ENCODE data around the gene ACHE. TPM values are rescaled to one million over a fixed set of nuclear protein-coding genes. Genes with fewer than 3 reads are reported as not detected.

ACHE gene
- polyA plus RNA-seq, 1 of the 3 experiments (the other 2 are of a cell fraction), result 1.8 TPM

DNA sequence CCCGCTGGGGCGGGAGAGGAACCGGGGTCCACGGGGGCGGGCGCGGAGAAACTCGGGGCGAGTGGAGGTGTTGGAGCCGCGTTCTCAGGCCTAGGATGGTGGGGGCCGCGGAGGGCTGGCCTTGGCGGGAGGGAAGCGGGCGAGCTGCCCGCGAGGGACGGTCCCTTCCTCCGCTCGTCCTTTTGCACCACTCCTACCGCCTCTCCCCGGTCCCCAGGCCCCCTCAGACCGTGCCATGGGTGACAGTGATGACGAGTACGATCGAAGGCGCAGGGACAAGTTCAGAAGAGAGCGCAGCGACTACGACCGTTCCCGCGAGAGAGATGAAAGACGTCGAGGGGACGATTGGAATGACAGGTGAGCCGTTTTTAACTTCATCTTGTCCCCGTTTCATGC, 20.3 kb downstream of the ACHE start:
- Histone ChIP-seq H3K4me2 (peak overlapping the region; percentile 90), H4K20me1 (ENCODE audit: insufficient read depth) (peaks cover 47% of the 10 kb centered on the region), H3K9me2 (no peaks in the 10 kb centered on the region), H3K36me3 (replicated peaks in 1 of 2; ENCODE audit: control insufficient read depth in 1 of 2, insufficient read depth in 2 of 2, low read length in 1 of 2) (peaks cover 16 to 40% of the 10 kb centered on the region in 2 experiments), H3K9ac (peak overlapping the region; percentile 89), H3K4me1 (ENCODE audit: control insufficient read depth in 1 of 2, insufficient read depth in 2 of 2, low read depth in 1 of 2, low read length in 1 of 2) (peaks cover 13 to 23% of the 10 kb centered on the region in 2 experiments; a peak in 3 of 4 replicates), H3K9me3 (no peaks in the 10 kb centered on the region), H3K27me3 (ENCODE audit: insufficient read depth) (no peaks in the 10 kb centered on the region), H3K79me2 (ENCODE audit: insufficient read depth) (peaks cover 54% of the 10 kb centered on the region), H3F3A (replicated peaks; ENCODE audit: insufficient read depth) (peaks cover 21% of the 10 kb centered on the region), H2AFZ (ENCODE audit: low read depth) (peak overlapping the region; percentile 92), H3K4me3 (ENCODE audit: low read depth in 2 of 2, low read length in 1 of 2) (peak overlapping the region; percentile 65 to 93), H3K27ac (ENCODE audit: low read depth in 2 of 2, low read length in 1 of 2) (peak overlapping the region; percentile 88 to 92)
- TF ChIP-seq EP300 (IDR thresholded peaks at IDR 0.05; ENCODE audit: borderline replicate concordance in 1 of 2, low read depth in 1 of 2, low read length in 1 of 2), result no peak
- TF ChIP-seq CHD2 (IDR thresholded peaks at IDR 0.05; ENCODE audit: low read length, partially characterized antibody), result peak; percentile 45
- peak; percentile 81 for DNase-seq
- ChIA-PET CTCF (interaction anchor here (0.7 to 5.5 kb wide), 9 partner anchors 12 to 307 kb away, joined by 3 to 37 read pairs (median 5); partner anchors contain the start of genes ACHE, SLC12A9 and UFSP1), POLR2A (interaction anchor here (0.5 to 5.8 kb wide), 20 partner anchors 10 to 343 kb away, joined by 3 to 126 read pairs (median 4); partner anchors contain the start of genes ACTL6B, AGFG2, POP7 and SLC12A9)
- 1% methylated on average over 30 of the region's 39 CpGs for WGBS (ENCODE audit: low lambda C conversion rate)

DNA sequence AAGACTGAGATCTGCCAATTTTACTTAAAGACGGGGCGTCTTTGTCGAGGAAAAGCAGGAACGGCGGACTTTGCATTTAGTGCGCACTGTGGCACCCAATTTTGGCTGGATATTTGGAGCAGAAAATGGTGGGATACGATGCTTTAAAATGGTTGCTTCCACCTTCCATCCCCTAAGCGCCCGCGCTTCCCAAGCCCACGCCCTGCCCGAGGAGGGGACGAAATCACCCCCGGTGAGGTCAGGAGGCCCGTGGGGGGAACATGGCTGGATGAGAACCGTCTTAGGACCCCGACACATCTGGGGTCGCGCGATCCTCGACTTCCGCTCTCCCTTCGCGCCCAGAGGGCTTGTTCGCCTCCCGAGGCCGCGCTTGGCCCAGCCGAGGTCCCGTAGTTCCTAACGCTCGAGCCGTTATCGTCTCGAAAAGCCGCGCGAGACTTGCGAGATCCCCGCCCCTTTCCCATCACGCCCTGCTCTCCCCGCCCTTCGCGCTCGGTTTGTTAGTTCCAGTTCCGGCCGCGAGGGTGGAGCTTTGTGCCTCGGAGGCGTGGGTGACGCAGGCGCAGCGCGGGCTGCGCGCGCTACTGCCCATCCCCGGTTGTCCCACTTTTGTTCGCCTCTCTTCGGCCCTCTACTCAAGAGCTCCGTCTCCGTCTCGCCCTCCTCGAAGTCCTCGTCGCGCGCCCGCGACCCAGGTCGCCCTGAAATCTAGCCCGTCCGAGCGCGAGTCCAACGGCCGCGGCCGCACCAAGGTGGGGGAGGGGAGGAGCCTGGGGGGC, 20.9 kb downstream of the ACHE start, which contains the start of gene SRRT:
SRRT (plus strand) TSS at position 527 of the 779 bp plus-strand sequence. CDS start 488 bp downstream, outside the sequence.
- Histone ChIP-seq H3K4me3 (ENCODE audit: low read depth in 2 of 2, low read length in 1 of 2) (peak within 1 kb of the TSS; percentile 65 to 93), H3K27me3 (ENCODE audit: insufficient read depth) (no peaks in the 10 kb centered on the region), H3K79me2 (ENCODE audit: insufficient read depth) (peaks cover 48% of the 10 kb centered on the region), H3K4me2 (peak within 1 kb of the TSS; percentile 90), H3K27ac (ENCODE audit: low read depth in 2 of 2, low read length in 1 of 2) (peak within 1 kb of the TSS; percentile 92 to 95), H3K9me3 (no peaks in the 10 kb centered on the region), H3K36me3 (replicated peaks in 1 of 2; ENCODE audit: control insufficient read depth in 1 of 2, insufficient read depth in 2 of 2, low read length in 1 of 2) (peaks cover 15 to 40% of the 10 kb centered on the region in 2 experiments), H3F3A (replicated peaks; ENCODE audit: insufficient read depth) (peaks cover 21% of the 10 kb centered on the region), H3K9me2 (no peaks in the 10 kb centered on the region), H4K20me1 (ENCODE audit: insufficient read depth) (peaks cover 41% of the 10 kb centered on the region), H3K9ac (peak within 1 kb of the TSS; percentile 89), H2AFZ (ENCODE audit: low read depth) (peak within 1 kb of the TSS; percentile 92), H3K4me1 (ENCODE audit: control insufficient read depth in 1 of 2, insufficient read depth in 2 of 2, low read depth in 1 of 2, low read length in 1 of 2) (peaks cover 13 to 23% of the 10 kb centered on the region in 2 experiments; a peak in 3 of 4 replicates)
- ChIA-PET CTCF (interaction anchor here (0.7 to 5.5 kb wide), 11 partner anchors 11 to 308 kb away, joined by 3 to 37 read pairs (median 5); partner anchors contain the start of genes ACHE, SLC12A9 and UFSP1), POLR2A (interaction anchor here (0.6 to 5.8 kb wide), 19 partner anchors 9 to 343 kb away, joined by 3 to 126 read pairs (median 4); partner anchors contain the start of genes ACTL6B, AGFG2, POP7 and SLC12A9)
- DNase-seq, result peak; percentile 100
- WGBS (ENCODE audit: low lambda C conversion rate), result under 1% methylated on average over 68 of the region's 79 CpGs
- peak; percentile 68; the same call in 1 of the 2 replicates for TF ChIP-seq TEAD4 (IDR thresholded peaks at IDR 0.05; ENCODE audit: borderline replicate concordance, insufficient read depth)
- TF ChIP-seq, protein P1, sequence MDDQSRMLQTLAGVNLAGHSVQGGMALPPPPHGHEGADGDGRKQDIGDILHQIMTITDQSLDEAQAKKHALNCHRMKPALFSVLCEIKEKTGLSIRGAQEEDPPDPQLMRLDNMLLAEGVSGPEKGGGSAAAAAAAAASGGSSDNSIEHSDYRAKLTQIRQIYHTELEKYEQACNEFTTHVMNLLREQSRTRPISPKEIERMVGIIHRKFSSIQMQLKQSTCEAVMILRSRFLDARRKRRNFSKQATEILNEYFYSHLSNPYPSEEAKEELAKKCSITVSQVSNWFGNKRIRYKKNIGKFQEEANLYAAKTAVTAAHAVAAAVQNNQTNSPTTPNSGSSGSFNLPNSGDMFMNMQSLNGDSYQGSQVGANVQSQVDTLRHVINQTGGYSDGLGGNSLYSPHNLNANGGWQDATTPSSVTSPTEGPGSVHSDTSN (IDR thresholded peaks at IDR 0.05), result peak; percentile 29
- TF ChIP-seq TAF1 (IDR thresholded peaks at IDR 0.05; ENCODE audit: borderline replicate concordance, low read depth, low read length), result peak; percentile 85
- TF ChIP-seq, protein P2, sequence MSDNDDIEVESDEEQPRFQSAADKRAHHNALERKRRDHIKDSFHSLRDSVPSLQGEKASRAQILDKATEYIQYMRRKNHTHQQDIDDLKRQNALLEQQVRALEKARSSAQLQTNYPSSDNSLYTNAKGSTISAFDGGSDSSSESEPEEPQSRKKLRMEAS (IDR thresholded peaks at IDR 0.05; ENCODE audit: low read depth), result peak; percentile 95
- peak; percentile 90 for TF ChIP-seq ELF1 (IDR thresholded peaks at IDR 0.05)
- TF ChIP-seq, protein P3, sequence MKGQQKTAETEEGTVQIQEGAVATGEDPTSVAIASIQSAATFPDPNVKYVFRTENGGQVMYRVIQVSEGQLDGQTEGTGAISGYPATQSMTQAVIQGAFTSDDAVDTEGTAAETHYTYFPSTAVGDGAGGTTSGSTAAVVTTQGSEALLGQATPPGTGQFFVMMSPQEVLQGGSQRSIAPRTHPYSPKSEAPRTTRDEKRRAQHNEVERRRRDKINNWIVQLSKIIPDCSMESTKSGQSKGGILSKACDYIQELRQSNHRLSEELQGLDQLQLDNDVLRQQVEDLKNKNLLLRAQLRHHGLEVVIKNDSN (IDR thresholded peaks at IDR 0.05; ENCODE audit: borderline replicate concordance, low read depth), result no peak
- TF ChIP-seq POLR2AphosphoS5 (IDR thresholded peaks at IDR 0.05; ENCODE audit: low read depth, low read length), result peak; percentile 95
- TF ChIP-seq, protein P4, sequence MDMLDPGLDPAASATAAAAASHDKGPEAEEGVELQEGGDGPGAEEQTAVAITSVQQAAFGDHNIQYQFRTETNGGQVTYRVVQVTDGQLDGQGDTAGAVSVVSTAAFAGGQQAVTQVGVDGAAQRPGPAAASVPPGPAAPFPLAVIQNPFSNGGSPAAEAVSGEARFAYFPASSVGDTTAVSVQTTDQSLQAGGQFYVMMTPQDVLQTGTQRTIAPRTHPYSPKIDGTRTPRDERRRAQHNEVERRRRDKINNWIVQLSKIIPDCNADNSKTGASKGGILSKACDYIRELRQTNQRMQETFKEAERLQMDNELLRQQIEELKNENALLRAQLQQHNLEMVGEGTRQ (IDR thresholded peaks at IDR 0.05; ENCODE audit: borderline replicate concordance, low read depth, low read length), result no peak
- TF ChIP-seq RAD21 (IDR thresholded peaks at IDR 0.05; ENCODE audit: low read length), result no peak
- TF ChIP-seq RFX5 (IDR thresholded peaks at IDR 0.05; ENCODE audit: low read length), result no peak
- TF ChIP-seq RXRA (IDR thresholded peaks at IDR 0.05; ENCODE audit: borderline replicate concordance, low read depth), result no peak
- TF ChIP-seq TCF12 (IDR thresholded peaks at IDR 0.05), result no peak; the same call in 1 of the 2 replicates
- no peak; the same call in none of the 2 replicates for TF ChIP-seq MXI1 (IDR thresholded peaks at IDR 0.05; ENCODE audit: low read depth, low read length)
- peak; percentile 24 to 38; a peak in 2 of 4 replicates for TF ChIP-seq EP300 (IDR thresholded peaks at IDR 0.05; ENCODE audit: borderline replicate concordance in 1 of 2, low read depth in 1 of 2, low read length in 1 of 2)
- no peak for TF ChIP-seq SMC3 (IDR thresholded peaks at IDR 0.05; ENCODE audit: low read depth, low read length)
- no peak; the same call in 1 of the 2 replicates for TF ChIP-seq FOSL2 (IDR thresholded peaks at IDR 0.05; ENCODE audit: borderline replicate concordance, low read depth)
- TF ChIP-seq, protein P5, sequence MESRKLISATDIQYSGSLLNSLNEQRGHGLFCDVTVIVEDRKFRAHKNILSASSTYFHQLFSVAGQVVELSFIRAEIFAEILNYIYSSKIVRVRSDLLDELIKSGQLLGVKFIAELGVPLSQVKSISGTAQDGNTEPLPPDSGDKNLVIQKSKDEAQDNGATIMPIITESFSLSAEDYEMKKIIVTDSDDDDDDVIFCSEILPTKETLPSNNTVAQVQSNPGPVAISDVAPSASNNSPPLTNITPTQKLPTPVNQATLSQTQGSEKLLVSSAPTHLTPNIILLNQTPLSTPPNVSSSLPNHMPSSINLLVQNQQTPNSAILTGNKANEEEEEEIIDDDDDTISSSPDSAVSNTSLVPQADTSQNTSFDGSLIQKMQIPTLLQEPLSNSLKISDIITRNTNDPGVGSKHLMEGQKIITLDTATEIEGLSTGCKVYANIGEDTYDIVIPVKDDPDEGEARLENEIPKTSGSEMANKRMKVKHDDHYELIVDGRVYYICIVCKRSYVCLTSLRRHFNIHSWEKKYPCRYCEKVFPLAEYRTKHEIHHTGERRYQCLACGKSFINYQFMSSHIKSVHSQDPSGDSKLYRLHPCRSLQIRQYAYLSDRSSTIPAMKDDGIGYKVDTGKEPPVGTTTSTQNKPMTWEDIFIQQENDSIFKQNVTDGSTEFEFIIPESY (IDR thresholded peaks at IDR 0.05; ENCODE audit: borderline replicate concordance, low read depth), result peak; percentile 100

Data from SK-N-SH (cell line).